DND-41 (cell line): Measurements from ENCODE around the gene GPER1.
"Not testable (repeated sequence)": the region's sequence is repeated elsewhere in the genome, so short reads cannot be mapped to it uniquely, and the experiment has no call there.

Experiments used
- ATAC-seq: fragments of 200-7000 bp; cut with Tn5 transposase; 3 replicates; pipeline ENCODE4 v1.9.1; 2021; ENCODE audit warnings: low read depth; ENCODE audit not compliant: insufficient read depth
- DNase-seq: peaks from one replicate; pipeline ENCODE4 v3.0.0-alpha.2; 2020
- H2AFZ ChIP-seq: 2 replicates; pipeline ENCODE4 v1.6.0; 2012; ENCODE audit warnings: low read depth, low read length
- H3K27ac ChIP-seq: 2 replicates; pipeline ENCODE4 v1.5.1; 2012; ENCODE audit warnings: low read length, inconsistent platforms
- H3K27me3 ChIP-seq: fragments of 200-600 bp; sonication (generic); 2 replicates; pipeline ENCODE4 v1.6.0; 2012; ENCODE audit warnings: low read length, mild to moderate bottlenecking, inconsistent platforms; ENCODE audit not compliant: insufficient read depth, poor library complexity
- H3K36me3 ChIP-seq: 2 replicates; pipeline ENCODE4 v1.5.1; 2012; ENCODE audit warnings: low read length, inconsistent platforms; ENCODE audit not compliant: insufficient read depth
- H3K4me1 ChIP-seq: 2 replicates; pipeline ENCODE4 v1.5.1; 2012; ENCODE audit warnings: mild to moderate bottlenecking, low read length; ENCODE audit not compliant: insufficient read depth
- H3K4me2 ChIP-seq: 2 replicates; pipeline ENCODE4 v1.6.0; 2012; ENCODE audit warnings: mild to moderate bottlenecking, moderate library complexity, low read length, inconsistent platforms; ENCODE audit not compliant: insufficient read depth
- H3K4me3 ChIP-seq, 2 experiments: fragments of 200-600 bp in 1 of 2; shearing (Covaris generic) in 1 of 2; 2 replicates each; pipeline ENCODE4 v1.5.1; 2012 to 2016; ENCODE audit warnings: inconsistent platforms in 2 of 2, low read length in 2 of 2, mild to moderate bottlenecking in 2 of 2, low read depth in 1 of 2, moderate library complexity in 1 of 2
- H3K79me2 ChIP-seq: 2 replicates; pipeline ENCODE4 v1.6.0; 2012; ENCODE audit warnings: low read length, inconsistent platforms; ENCODE audit not compliant: insufficient read depth
- H3K9ac ChIP-seq: 2 replicates; pipeline ENCODE4 v1.6.0; 2012; ENCODE audit warnings: low read depth, mild to moderate bottlenecking, inconsistent platforms, low read length, moderate library complexity
- H3K9me3 ChIP-seq: 2 replicates; pipeline ENCODE4 v1.5.1; 2012; ENCODE audit warnings: low read length, moderate library complexity, mild to moderate bottlenecking, inconsistent platforms; ENCODE audit not compliant: insufficient read depth, severe bottlenecking
- H4K20me1 ChIP-seq: 2 replicates; pipeline ENCODE4 v1.6.0; 2012; ENCODE audit warnings: low read length; ENCODE audit not compliant: insufficient read depth
- CTCF ChIP-seq: IDR thresholded peaks from 2 replicates; pipeline ENCODE4 v1.5.1; 2012; ENCODE audit warnings: borderline replicate concordance, low read length, moderate library complexity, mild to moderate bottlenecking; ENCODE audit not compliant: poor library complexity, severe bottlenecking; ENCODE audit errors: extremely low read depth
- EZH2 ChIP-seq: IDR thresholded peaks from 3 replicates; pipeline ENCODE4 v1.6.1; 2012; ENCODE audit warnings: borderline replicate concordance, low read depth, mild to moderate bottlenecking, moderate library complexity, low read length, inconsistent platforms; ENCODE audit not compliant: severe bottlenecking

The GPER1 gene

DNA sequence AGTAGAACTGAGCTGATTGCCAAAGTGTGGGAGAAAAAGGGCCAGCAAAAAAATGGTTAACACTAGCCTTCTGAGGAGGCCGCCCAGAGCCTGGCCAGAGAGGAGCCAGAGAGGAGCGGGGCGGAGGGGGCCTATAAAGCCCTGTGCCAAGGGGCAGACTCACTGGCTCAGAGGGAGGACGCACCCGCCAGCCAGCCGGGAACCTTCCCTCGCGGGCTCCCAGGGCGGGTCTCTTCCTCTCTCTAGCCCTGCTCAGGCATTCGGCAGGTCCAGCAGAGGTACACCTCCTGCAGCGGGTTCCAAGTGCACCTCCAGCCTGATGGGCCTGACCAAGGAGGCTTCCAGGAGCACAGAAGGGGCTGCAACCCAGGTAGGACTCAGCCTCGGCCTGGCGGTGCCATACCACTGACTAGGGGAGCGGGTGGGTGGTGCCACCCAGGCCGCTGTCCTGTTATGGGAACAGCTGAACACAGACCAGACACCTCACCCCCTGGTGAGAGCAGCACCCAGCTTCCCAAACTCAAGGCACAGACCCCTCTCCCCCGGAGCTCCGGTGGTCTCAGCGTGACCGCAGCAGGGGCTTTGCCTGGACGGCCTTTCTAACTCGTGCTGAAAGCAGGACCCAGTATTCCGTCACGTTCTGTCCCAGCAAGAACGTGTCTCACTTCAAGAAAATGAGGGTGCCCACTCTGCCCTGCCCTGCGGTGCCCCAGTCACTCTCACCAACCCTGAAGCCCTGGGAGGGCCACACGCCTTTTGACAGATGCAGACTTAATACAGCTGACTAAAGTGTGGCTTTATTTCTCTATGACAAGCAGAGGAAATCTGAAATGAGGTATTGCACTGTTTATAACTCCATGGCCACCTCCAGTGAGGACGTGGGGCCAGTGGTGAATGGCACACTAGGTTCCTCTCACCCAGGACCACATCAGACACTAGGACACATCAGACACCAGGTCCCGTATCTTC lies at the start of gene GPER1:
Gene GPER1 (plus strand): TSS at position 162 of the 969 bp plus-strand sequence. CDS start 3,616 bp downstream, outside the sequence.
- H3K9me3 ChIP-seq: no peaks in the 10 kb centered on the region
- H3K9ac ChIP-seq: no peak within 1 kb of the TSS
- H4K20me1 ChIP-seq: peaks cover 23% of the 10 kb centered on the region; the same call in 1 of the 2 replicates
- no peak within 1 kb of the TSS for H2AFZ ChIP-seq
- peaks cover 12% of the 10 kb centered on the region for H3K4me1 ChIP-seq
- H3K27me3 ChIP-seq: no peaks in the 10 kb centered on the region
- no peak for TF ChIP-seq CTCF
- no peak for TF ChIP-seq EZH2
- H3K4me3 ChIP-seq: no peak within 1 kb of the TSS
- peaks cover 7% of the 10 kb centered on the region; the same call in 1 of the 2 replicates for H3K36me3 ChIP-seq
- H3K27ac ChIP-seq: no peak within 1 kb of the TSS
- H3K4me2 ChIP-seq: no peak within 1 kb of the TSS
- no peak for DNase-seq
- ATAC-seq: no peak
- H3K79me2 ChIP-seq: no peaks in the 10 kb centered on the region

GRCh38 chr7:1040233-1040632 lies 47.7 kb upstream of the GPER1 start:
- peaks cover 20% of the 10 kb centered on the region for H3K4me1 ChIP-seq
- not testable (repeated sequence) for H3K27me3 ChIP-seq, H4K20me1 ChIP-seq, ATAC-seq, H3K4me2 ChIP-seq, H2AFZ ChIP-seq, H3K9me3 ChIP-seq, H3K4me3 ChIP-seq, DNase-seq, H3K79me2 ChIP-seq, H3K36me3 ChIP-seq, H3K9ac ChIP-seq, H3K27ac ChIP-seq

DNA sequence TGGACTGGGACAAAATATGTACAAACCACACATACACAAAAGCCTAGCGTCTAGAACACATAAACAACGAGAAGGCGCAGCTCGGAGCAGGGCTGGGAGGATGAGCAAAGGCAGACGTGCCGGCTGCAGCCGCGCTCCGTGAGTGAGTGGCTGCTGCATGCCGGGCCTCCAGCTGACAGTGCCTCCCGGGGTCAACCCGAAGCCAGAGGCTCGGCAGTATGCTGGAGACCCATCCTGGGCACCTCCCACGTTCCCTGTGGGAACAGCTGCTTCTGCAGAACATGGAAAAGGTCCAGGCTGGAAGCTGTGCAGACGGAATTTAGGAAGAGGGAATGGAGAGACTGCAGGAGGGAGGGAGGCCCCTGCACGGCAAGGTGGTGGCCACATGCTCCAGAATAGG lies 47.1 kb upstream of the GPER1 start:
- no peaks in the 10 kb centered on the region for H3K79me2 ChIP-seq
- no peak overlapping the region for H3K4me2 ChIP-seq
- H3K9ac ChIP-seq: no peak overlapping the region
- DNase-seq (no peak), ATAC-seq (no peak)
- peaks cover 26% of the 10 kb centered on the region for H3K4me1 ChIP-seq
- no peaks in the 10 kb centered on the region for H3K9me3 ChIP-seq
- H3K4me3 ChIP-seq: no peak overlapping the region
- no peak overlapping the region for H3K27ac ChIP-seq
- H3K27me3 ChIP-seq: no peaks in the 10 kb centered on the region
- no peak overlapping the region for H2AFZ ChIP-seq
- no peak for TF ChIP-seq EZH2
- no peak for TF ChIP-seq CTCF
- peaks cover 2% of the 10 kb centered on the region; the same call in 1 of the 2 replicates for H3K36me3 ChIP-seq
- peaks cover 2% of the 10 kb centered on the region; the same call in 1 of the 2 replicates for H4K20me1 ChIP-seq
